Measurements from ENCODE around the gene LENEP.
"Not testable (repeated sequence)": the region's sequence is repeated elsewhere in the genome, so short reads cannot be mapped to it uniquely, and the experiment has no call there.

LENEP gene

DNA sequence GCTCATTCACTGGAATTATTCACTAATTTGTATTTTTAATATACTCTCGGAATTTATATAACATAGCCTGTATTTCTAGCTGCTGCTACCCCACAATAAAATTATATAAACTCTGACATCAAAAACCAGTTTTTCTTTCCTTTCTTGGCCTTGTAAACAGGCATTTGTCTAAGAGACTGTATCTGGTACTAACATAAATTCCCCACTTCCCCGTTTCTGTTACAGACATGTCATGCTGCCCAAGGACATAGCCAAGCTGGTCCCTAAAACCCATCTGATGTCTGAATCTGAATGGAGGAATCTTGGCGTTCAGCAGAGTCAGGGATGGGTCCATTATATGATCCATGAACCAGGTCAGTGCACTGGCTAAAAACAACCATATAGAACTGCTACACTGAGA lies 15.6 kb upstream of the LENEP start:
- not testable (repeated sequence) for DNase-seq

DNA sequence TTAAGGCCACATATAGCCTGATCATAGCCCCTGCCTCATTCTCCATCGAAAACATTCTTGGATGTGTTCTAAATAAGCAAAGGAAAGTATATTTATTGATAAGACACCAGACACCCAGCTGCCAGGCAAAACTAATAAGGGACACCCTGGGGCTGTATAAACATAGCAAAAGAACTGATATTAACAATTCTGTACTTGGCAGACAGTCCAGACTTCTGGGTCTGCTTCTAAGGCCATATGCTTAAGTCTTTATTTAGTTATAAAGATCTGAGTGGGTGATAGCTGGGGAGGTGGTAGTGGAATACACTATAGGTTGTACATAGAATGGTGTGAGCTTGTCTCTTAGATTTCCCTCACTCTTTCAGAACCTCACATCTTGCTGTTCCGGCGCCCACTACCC lies 15.0 kb upstream of the LENEP start:
- DNase-seq: no peak

DNA sequence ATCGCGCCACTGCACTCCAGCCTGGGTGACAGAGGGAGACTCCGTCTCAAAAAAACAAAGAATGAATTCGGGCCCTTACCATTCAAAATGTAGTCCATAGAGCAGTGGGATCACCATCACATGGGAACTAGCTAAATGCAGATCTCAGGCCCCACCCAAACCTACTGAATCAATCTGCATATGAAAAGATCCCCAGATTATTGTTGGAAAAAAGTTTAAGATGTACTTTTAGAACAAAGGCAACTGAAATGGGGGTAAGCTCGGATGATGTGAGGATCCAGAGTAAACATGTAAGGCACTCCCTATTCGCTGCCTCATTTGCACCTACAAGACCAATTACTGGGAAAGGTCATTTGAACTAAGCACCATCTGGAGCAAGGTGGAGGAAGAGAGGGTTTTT lies 11.0 kb upstream of the LENEP start:
- no peak for DNase-seq

DNA sequence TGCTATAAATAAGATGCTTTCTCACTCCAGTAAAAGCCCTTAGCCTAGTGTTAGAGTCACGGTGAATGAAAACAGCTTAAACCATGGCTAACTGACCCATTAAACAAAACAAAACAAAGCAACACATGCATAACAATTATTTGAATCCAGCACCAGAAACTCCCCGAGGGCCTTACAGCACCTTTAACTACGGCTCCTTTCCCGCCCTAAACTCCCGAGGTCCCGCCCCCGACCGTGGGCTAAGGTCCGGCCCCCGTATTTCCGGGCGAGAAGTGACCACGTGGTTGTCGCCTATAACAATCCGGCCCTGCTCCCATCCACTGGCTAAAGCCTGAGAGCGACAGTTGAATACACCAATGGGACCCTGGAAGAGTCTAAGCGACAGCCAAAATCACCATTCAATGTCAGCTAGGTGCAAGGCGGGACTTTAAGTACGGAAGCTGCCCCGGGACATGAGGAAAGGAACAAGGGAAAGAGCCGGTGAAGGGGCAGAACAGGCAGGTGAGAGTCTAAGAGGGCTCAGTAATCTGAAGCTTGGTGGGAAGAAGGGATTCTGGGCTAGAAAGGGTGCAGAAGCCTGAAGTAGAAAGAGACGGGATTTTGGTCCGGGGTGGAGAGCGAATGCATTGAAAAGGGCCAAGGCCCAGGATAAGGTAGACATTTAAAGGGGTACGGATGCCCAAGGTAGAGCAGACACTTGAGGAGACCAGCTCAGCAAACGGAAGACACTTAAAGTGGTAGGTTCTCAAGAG lies 10.3 kb upstream of the LENEP start, which contains the start of gene FLAD1:
Gene FLAD1, plus strand, starts transcription at position 448 of the 752 bp plus-strand sequence. CDS start 351 bp downstream, outside the sequence.
- peak; percentile 97 for DNase-seq

DNA sequence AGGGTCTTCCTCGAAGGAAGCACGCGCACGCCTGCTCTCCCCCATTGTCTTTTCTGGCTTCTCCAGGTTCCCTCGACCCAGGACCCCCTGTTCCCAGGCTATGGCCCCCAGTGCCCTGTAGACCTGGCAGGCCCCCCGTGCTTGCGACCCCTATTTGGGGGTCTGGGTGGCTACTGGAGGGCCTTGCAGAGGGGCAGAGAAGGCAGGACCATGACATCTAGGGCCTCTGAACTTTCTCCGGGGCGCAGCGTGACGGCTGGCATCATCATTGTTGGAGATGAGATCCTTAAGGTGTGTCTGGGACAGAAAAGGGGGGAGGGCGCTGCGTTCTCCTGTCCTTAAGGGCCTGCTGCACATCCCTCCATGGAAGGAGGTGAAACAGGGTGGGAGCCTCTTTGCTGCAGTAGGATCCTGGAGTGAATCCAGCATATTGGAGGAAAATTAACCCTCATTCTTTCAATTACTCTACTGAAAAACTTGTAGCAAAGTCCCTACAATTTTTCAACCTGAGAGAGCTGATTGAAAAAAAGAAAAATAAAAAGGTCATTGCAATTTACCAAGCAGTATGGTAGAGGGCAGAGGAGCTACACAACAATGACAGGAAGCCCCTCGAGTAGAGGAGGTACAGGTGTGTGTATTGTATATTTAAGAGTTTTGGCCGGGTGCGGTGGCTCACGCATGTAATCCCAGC lies 9.5 kb upstream of the LENEP start:
- DNase-seq: peak; percentile 26

DNA sequence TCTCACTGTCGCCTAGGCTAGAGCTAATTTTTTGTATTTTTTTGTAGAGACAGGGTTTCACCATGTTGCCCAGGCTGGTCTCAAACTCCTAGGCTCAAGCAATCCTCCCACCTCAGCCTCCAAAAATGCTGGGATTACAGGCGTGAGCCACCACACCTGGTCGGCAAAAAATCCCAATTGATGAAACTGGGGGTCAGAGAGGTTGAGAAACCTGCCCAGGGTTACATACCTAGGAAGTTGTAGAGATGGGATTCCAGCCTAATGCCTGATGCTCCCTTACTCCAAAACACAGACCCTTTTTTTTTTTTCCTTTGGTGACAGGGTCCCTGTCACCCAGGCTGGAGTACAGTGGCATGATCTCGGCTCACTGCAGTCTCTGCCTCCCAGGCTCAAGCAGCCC lies 6.7 kb upstream of the LENEP start:
- DNase-seq: not testable (repeated sequence)

DNA sequence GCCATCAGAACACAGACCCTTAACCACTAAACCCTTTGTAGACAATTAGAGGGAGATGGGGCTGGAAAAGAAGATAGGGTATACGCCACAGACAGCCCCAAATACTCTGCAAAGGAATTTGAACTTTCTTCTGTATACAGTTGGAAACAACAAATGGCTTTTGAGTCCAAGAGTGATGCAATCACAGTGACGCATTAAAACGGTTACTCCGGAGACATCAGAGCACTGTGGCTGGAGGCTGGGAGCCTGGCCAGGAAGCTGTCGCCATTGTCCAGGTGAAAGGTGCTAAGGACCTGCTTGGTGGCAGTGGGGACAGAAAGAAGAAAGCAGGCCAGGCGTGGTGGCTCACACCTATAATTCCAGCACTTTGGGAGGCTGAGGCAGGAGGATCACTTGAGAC lies 6.1 kb upstream of the LENEP start:
- no peak for DNase-seq

DNA sequence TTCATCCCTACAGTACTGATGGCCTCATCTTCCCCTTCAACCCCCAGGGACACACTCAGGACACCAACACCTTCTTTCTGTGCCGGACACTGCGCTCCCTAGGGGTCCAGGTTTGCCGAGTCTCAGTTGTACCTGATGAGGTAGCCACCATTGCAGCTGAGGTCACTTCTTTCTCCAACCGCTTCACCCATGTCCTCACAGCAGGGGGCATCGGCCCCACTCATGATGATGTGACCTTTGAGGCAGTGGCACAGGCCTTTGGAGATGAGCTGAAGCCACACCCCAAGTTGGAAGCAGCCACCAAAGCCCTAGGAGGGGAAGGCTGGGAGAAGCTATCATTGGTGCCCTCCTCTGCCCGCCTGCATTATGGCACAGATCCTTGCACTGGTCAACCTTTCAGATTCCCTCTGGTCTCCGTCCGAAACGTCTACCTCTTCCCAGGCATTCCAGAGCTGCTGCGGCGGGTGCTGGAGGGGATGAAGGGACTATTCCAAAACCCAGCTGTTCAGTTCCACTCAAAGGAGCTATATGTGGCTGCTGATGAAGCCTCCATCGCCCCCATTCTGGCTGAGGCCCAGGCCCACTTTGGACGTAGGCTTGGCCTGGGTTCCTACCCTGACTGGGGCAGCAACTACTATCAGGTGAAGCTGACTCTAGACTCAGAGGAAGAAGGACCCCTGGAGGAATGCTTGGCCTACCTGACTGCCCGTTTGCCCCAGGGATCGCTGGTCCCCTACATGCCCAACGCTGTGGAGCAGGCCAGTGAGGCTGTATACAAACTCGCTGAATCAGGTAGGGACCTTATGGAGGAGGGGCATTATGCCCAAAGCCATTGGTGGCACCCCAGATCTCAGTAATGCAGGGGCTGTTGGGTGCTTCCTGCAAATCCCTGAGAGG lies 5.1 kb upstream of the LENEP start:
- no peak for DNase-seq

DNA sequence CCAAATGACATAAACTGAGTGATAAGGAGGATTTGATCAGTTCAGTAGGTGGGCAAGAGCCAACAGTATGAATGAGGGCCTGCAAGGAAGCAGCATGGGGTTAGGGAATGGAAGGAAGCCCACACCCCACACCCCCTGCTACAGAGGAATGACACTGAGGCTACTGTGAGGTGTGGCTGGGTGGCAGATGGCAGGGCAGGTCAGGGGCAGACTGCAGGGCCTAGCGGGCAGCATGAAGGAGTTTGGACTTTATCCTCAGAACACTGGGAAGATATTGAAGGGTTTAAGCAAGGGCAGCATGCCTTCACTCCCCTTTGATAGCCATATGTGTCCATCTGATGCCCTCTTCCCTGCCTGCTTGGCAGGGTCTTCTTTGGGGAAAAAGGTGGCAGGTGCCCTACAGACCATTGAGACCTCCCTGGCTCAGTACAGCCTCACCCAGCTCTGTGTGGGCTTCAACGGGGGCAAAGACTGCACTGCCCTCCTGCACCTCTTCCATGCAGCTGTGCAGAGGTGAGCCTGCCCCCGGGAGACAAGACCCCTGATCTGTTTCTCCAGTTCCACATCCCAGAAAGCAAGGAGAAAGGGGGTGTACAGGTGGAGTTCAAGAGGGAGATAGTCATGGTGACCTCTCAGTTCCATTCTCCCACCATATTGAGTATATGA lies 4.1 kb upstream of the LENEP start:
- DNase-seq: no peak

DNA sequence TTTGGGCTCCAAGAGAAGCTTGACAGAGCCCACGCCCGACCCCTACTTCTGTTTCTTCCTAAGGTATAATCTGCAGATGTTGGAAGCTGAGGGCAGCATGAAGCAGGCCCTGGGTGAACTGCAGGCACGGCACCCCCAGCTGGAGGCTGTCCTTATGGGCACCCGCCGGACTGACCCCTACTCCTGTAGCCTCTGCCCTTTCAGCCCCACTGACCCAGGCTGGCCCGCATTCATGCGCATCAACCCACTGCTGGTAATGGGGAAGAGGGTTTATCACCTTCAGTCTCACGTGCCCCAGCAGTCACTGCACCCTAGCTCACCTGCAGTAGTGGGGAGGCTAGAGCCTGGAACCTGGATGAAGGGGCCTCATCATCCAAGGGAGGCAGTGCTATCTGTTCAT lies 3.1 kb upstream of the LENEP start:
- DNase-seq: no peak

DNA sequence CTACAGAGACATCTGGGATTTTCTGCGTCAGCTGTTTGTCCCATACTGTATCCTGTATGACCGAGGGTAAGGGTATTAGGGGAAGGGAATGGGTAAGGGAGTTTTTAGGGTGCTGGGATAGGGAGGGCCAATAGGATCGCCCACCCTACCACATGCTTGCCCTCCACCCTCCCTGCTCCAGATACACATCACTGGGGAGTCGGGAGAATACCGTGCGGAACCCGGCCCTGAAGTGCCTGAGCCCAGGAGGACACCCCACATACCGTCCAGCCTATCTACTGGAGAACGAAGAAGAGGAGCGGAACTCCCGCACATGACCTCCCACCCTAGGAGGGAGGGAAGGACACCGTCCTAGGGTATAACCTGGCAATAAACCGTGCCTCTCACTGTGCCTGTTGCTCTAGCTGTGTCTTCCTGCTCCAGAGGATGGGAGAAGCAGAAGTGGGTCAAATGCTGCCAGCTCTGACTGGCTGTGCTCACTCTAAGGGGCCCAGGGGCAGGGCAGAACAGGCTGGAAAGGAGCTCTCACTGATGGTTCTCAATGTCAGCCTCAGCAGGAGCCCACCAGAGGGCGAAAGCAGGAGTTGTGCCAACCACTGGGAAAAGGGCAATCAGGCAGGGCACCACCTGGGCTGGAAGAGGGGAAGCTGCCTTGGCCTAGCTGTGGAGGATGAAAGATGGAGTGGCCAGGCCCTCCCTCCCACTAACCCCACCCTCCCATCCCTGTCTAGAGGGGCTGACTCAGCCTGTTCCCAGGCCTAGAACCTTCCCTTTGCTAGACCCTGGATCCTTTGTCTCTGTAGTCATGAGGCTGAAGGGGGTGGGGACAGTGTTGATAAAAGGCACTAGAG lies 440 bp upstream of the LENEP start:
- no peak for DNase-seq

DNA sequence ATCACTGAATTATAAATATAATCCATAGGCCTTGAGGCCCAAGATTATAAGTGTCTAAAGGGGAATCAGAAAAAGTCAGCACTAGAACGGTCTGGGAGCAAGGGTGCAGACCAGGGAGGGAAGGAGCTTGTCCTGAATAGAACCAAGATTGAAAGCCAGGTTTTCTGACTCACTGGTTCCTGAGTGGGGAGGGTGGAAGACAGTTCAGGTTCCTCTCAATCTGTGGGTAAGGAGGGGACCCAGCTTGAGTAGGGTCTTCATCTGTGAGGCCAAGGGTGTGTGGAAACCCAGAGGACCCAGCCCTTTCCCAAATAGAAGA lies 842 bp downstream of the LENEP start:
- DNase-seq: no peak

DNA sequence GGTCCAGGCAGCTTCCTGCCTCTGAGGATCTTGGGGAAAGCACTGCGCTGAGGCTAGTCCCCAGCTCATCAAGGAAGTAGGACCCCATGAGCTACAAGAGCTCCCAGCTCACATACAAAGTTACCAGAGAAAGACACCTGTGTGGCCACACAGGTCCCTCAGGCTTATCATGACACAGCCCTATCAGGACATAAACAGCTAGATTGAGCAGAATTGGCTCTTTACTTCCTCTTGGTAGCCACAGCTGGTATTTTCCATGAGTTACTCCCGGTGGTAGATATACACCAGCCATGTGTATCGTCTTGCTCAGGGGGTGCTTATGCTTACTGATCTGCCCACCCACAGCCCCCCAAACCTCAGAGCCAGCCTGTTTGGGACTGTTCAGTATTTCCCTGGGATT lies 1.2 kb downstream of the LENEP start:
- no peak for DNase-seq

DNA sequence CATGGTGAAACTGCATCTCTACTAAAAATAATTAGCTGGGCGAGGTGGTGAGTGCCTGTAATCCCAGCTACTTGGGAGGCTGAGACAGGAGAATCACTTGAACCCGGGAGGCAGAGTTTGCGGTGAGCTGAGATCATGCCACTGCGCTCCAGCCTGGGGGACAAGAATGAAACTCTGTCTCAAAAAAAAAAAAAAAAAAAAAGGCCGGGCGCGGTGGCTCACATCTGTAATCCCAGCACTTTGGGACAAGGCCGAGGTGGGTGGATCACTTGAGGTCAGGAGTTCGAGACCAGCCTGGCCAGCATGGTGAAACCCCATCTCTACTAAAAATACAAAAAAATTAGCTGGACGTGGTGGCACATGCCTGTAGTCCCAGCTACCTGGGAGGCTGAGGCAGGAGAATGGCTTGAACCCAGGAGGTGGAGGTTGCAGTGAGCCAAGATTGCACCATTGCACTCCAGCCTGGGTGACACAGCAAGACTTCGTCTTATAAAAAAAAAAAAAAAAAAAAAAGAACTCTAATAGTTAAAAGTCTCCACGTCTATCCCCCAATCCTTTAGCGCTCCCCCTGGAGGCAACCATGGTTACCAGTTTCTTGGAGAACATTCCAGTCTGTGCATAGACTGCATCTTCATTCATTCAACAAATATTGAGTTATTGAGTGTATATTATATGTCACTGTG lies 2.1 kb downstream of the LENEP start:
- not testable (repeated sequence) for DNase-seq

DNA sequence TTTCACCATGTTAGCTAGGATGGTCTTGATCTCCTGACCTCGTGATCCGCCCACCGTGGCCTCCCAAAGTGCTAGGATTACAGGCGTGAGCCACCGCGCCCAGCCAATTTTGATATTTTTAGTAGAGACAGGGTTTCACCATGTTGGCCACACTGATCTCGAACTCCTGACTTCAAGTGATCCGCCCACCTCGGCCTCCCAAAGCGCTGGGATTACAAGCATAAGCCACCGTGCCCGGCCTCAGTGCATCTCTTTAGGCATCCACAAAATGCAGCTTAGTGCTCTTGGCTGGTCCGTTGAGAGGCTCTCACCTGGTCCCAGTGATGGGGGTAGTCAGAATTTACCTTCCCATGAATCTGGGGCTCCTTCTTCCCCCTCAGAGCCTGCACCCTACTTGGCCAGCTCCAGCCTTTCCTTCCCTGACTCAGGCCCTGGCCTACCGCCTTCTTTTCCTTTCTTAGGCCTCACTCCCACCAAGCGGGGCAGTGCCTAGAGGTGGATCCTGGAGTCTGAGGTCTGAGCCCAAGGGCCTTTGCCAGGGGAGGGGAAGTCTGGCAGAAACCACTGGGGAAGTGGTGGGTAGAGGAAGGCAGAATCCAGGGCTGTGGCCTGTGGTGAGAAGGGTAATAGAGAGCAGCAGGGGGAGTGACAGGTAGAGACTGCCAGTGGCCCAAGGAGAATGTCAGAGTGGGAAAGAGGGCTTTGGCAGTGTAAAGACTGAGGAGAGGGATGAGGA lies 3.7 kb downstream of the LENEP start:
- no peak for DNase-seq

DNA sequence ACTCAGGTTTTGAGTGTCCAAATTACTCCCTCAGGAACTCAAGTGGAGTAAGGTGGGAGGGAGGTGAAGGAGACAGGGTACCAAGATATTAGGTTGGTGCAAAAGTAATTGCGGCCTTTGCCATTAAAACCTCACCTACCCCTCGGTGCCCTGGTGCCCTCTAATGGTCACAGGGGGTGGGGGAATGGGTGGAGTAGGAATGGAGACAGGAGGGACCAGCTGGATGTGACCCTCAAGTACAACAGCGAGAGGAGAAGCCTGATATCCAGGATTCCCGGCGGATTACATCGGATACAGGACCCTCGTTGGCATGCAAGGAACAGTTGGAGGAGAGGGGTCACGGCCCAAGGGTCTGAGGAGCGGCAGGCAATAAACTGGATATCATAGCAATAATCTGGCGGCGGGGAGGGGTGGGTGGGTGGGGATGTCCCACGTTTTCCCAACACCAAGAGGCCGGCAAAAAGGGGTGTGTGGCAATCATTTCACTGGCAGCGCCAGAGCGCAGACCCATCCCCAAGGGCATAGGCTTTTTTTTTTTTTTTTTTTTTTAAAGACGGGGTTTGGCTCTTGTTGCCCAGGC lies 4.9 kb downstream of the LENEP start:
- DNase-seq: no peak

DNA sequence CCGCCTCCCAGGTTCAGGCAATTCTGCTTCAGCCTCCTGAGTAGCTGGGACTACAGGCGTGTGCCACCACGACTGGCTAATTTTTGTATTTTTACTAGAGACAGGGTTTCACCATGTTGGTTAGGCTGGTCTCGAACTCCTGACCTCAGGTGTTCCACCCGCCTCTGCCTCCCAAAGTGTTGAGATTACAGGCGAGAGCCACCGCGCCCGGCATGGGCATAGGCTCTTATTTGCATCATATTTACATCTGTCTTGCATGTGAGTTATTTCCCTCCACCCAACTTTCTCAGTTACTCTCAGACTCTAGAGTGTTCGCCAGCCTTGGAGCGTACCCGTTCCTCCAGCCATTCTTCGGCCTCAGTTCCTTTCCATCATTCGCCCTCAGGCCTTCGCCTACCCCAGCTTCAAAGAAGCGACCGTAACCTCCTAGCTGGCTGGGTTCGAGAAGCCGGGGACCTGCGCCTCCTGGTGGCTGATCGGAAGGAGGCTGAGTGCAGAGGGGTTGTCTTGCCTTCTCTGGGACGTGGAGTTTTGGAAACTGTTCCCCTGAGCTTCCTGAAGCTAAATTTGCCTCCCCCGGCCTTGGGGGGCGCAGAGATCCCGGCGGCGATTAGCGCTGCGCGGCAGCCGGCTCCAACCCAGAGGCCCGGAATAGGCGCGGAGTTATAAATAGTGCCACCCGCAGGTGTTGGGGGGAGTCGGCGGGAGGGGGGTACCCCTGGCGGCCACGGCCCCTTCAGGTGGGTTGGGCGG lies 5.6 kb downstream of the LENEP start:
- peak; percentile 75 for DNase-seq

DNA sequence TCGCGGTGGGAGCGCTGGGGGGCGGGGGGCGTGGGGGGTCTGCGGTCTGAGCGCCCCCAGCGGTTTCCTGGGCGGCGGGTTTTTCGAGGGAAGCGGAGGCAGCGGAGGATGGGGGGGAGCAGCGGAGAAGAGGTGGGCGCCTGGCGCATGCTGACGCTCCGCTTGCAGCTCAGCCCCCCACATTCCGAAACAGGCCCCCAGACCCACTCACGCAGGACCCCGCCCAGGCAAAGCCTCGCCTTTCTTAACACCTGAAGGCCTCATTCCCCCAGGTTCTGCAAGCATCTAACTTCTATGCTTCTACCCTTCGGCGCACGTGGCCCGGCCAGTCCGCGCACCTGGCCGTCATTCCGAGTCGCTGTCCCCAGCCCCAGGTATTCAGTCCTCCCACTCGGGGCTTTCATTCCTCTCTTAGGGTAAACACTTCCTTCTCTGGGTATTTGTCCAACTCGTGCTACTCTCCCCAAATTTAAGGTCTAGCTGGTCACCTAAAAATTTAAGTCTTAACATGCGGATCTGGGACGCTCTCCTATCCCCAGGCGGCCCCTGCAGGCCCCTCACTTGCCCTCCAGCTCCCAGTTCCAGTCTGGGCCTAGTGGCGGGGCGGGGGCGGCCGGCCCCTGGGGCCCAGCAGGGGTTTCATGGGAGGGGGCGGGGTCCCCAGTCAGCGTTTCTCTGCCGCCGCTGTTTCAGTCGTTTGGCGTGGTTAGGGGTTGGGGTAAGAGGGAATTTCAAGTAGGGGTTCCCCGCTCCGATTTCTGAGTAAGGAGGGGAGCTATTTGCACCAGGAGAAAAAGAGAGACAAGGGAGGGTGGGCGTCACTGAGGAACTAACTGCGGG lies 6.4 kb downstream of the LENEP start:
- DNase-seq: peak; percentile 72

DNA sequence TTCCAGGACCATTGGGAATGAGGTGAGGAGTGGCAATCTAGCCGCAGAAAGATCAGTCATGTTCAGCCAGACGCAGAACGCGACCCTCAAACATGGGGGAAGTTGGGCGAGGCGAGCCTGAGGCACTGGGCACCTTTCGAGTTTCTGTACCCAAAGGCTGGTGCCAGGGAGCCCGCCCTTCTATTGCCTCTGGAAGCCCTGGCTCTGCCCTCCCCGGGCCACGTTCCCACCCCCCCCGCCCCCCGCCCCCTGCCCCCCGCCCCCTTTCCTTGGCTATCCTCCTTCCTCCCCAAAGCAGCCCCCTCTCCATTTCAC lies 7.0 kb downstream of the LENEP start:
- DNase-seq: no peak
